Fibroblast of villous mesenchyme (primary cell): ENCODE measurements around the gene GSG1L2. TPM values are rescaled to one million over a fixed set of nuclear protein-coding genes. Genes with fewer than 3 reads are reported as not detected.

ENCODE experiments used
- DNase-seq: peaks from one replicate; pipeline ENCODE4 v3.0.0-alpha.2; 2010; ENCODE audit warnings: low read depth
- H3K4me3 ChIP-seq: 2 replicates; pipeline ENCODE4 v1.5.1; 2011; ENCODE audit warnings: low read depth, mild to moderate bottlenecking, low read length
- CTCF ChIP-seq: IDR thresholded peaks from 2 replicates; pipeline ENCODE4 v1.5.1; 2012; ENCODE audit warnings: low read depth, mild to moderate bottlenecking, low read length; ENCODE audit not compliant: insufficient read depth
- total RNA-seq: library from RNA; depleted of rRNA; stranded (reverse); fragments of >200 nt; gene quantifications from 2 replicates; pipeline ENCODE4 v1.2.3, GENCODE V29; 2012

Gene GSG1L2
- total RNA-seq, 1 donor: not detected

GRCh38 chr17:9783050-9783449 is 38.8 kb downstream of the GSG1L2 start:
- TF ChIP-seq CTCF: no peak
- H3K4me3 ChIP-seq: no peak overlapping the region
- no peak for DNase-seq

GRCh38 chr17:9780552-9780951 is 41.3 kb downstream of the GSG1L2 start:
- DNase-seq: no peak
- no peak for TF ChIP-seq CTCF
- H3K4me3 ChIP-seq: no peak overlapping the region

- no peak for TF ChIP-seq CTCF
- no peak for DNase-seq
- no peak overlapping the region for H3K4me3 ChIP-seq
These were observed 45.0 kb downstream of the GSG1L2 start for GRCh38 chr17:9776911-9777310.

- DNase-seq: no peak
- no peak for TF ChIP-seq CTCF
- H3K4me3 ChIP-seq: no peak overlapping the region
These were observed 49.2 kb downstream of the GSG1L2 start for GRCh38 chr17:9772658-9773057.

GRCh38 chr17:9771465-9771864 is 50.4 kb downstream of the GSG1L2 start:
- no peak for TF ChIP-seq CTCF
- no peak overlapping the region for H3K4me3 ChIP-seq

GRCh38 chr17:9769036-9769695 is 52.7 kb downstream of the GSG1L2 start:
- no peak for TF ChIP-seq CTCF
- DNase-seq: no peak
- no peak overlapping the region for H3K4me3 ChIP-seq

More at GRCh38 chr17:9771465-9771864, 50.4 kb downstream of the GSG1L2 start:
- no peak for DNase-seq
